Stomach smooth muscle (tissue), 2 donors: ENCODE results near the gene CRYBG1.

Experiments
- H3K27ac ChIP-seq: one replicate; pipeline ENCODE4 v1.7.0; 2013; ENCODE audit warnings: mild to moderate bottlenecking, low read length, inconsistent platforms
- H3K27me3 ChIP-seq, 2 donors: one replicate each; pipeline ENCODE4 v1.7.0; 2013; ENCODE audit warnings: low read length in 2 of 2; ENCODE audit not compliant: insufficient read depth in 2 of 2, control insufficient read depth in 1 of 2
- H3K36me3 ChIP-seq, 2 donors: one replicate each; pipeline ENCODE4 v1.7.0; 2013; ENCODE audit warnings: low read length in 2 of 2; ENCODE audit not compliant: control insufficient read depth in 2 of 2, insufficient read depth in 2 of 2
- H3K4me1 ChIP-seq: one replicate; pipeline ENCODE4 v1.7.0; 2013; ENCODE audit warnings: low read length; ENCODE audit not compliant: control insufficient read depth, insufficient read depth
- H3K4me3 ChIP-seq, 2 donors: one replicate each; pipeline ENCODE4 v1.7.0; 2013; ENCODE audit warnings: low read length in 2 of 2
- H3K9ac ChIP-seq, 2 donors: one replicate each; pipeline ENCODE4 v1.7.0; 2013; ENCODE audit warnings: low read length in 2 of 2, mild to moderate bottlenecking in 1 of 2
- H3K9me3 ChIP-seq, 2 donors: one replicate each; pipeline ENCODE4 v1.7.0; 2013; ENCODE audit warnings: low read length in 2 of 2; ENCODE audit not compliant: control insufficient read depth in 2 of 2
- donor health status: healthy.
- donor health status: Pancreatic carcinoma.

CRYBG1 gene

DNA sequence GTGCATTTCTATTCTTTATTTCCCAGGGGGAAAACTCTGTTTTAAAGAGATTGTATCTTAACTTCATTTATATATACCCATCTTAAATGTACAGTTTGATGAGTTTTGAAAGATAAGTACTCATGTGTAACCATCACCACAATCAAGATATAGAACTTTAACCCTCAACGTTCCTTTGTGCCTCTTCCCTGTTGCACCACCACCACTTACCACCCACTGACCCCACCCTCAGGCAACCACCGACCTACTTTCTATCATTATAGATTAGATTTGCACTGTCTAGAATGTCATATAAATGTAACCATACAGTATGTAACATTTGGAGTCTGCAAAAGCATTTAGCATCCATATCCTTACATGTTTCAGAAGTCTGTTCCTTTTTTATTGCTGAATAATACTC, 147.8 kb downstream of the CRYBG1 start:
- Histone ChIP-seq H3K9ac (no peak overlapping the region), H3K27ac (no peak overlapping the region), H3K4me3 (no peak overlapping the region), H3K27me3 (peaks cover 30 to 47% of the 10 kb centered on the region in 2 donors), H3K36me3 (no peaks in the 10 kb centered on the region), H3K4me1 (peaks cover 22% of the 10 kb centered on the region), H3K9me3 (peaks cover 0 to 3% of the 10 kb centered on the region in 2 donors)

DNA sequence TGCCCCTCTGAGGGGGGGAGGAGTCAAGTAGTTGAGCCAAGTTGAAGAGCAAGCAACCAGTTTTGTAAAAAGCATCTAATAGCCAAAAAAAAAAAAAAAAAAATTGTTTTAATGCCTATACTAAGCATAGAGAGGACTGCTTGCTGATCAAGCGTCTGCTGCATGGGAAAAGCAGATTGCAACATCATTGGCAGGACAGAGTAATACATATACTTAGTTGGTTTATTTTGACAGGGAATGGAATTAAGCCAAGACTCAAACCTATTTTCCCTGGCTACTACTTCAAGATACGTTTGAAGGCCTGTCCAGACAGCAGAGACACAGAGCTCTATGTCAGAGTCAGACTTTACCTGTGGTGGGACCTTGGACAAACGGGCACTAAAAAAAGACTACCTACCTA, 148.3 kb downstream of the CRYBG1 start:
- no peaks in the 10 kb centered on the region for H3K36me3 ChIP-seq
- H3K27ac ChIP-seq, result no peak overlapping the region
- peaks cover 22% of the 10 kb centered on the region for H3K4me1 ChIP-seq
- H3K4me3 ChIP-seq, result no peak overlapping the region
- H3K9ac ChIP-seq, result no peak overlapping the region
- peaks cover 30 to 47% of the 10 kb centered on the region in 2 donors for H3K27me3 ChIP-seq
- H3K9me3 ChIP-seq, result peaks cover 0 to 3% of the 10 kb centered on the region in 2 donors

- peak overlapping the region in 1 of 2 donors; percentile 68 for H3K4me3 ChIP-seq
- H3K9me3 ChIP-seq, result peaks cover 0 to 3% of the 10 kb centered on the region in 2 donors
- peaks cover 22% of the 10 kb centered on the region for H3K4me1 ChIP-seq
- no peak overlapping the region for H3K27ac ChIP-seq
- H3K36me3 ChIP-seq, result no peaks in the 10 kb centered on the region
- no peak overlapping the region for H3K9ac ChIP-seq
- H3K27me3 ChIP-seq, result peaks cover 30 to 53% of the 10 kb centered on the region in 2 donors
These were observed 149.0 kb downstream of the CRYBG1 start for GRCh38 chr6:106509420-106510089.

DNA sequence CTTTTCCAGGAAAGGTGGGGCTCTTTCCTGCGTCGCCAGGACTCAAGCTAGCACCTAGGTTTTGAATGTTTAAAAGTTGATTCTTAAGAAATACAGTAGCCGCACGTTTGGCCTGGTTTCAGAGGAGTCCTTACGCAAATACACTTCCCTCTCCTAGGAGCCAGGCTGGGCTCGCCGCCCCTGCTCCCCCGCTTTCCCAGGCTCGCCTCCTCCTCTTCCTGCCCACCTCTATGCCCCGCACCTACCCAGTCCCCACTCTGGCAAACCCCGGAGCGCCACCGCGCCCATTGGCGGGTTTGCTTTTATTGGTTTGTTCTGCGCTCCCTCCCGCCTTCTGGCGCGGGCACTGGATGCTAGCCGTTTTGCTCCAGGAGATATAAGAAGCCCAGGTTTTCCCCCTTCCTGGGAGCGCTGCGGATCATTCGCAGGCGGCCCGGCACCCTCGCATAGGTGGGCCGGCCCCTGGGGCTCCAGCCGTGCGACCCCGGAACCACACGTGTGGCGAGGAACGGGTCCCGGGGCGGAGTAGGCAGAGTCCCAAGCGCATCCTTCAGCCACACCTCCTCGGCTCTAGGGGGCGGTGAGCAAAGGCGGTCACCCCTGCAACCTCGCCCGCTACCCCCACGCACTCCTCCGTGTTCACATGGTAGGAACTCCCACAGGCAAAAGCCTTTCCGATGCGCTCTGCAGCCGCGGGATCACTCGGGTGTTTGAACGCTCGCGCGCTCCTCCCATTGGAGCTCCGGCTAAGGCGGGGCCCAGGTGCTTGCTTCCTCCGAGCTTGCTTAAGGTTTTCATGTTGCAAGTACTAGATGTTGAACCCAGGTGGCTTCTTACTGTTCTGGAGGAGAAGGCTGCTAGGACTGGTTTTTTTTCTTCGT, 149.8 kb downstream of the CRYBG1 start:
- Histone ChIP-seq H3K27me3 (peaks cover 30 to 53% of the 10 kb centered on the region in 2 donors), H3K4me1 (peaks cover 22% of the 10 kb centered on the region)

DNA sequence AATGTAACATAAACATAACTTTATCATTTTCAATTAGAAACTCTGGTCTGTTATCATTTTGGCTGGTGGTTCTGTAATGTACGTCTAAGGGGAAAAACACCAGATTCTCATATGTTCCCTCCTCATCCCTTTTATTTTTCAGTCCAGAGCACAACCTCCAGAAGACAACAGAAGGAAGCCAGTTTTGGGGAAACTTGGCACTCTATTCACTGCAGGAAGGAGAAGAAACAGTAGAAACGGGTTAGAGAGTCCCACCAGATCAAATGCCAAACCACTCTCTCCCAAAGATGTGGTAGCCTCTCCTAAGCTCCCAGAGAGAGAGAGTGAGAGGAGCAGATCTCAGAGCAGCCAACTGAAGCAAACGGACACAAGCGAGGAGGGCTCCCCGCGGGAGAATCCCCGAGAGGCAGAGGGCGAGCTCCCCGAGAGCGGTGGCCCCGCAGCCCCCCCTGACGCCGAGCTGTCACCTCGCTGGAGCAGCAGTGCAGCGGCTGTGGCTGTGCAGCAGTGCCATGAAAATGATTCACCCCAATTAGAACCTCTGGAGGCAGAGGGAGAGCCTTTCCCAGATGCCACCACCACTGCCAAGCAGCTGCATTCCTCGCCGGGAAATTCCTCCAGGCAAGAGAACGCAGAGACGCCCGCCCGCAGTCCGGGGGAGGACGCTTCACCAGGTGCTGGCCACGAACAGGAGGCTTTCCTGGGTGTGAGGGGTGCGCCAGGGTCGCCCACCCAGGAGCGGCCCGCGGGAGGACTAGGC, 151.0 kb downstream of the CRYBG1 start:
- no peak overlapping the region for H3K27ac ChIP-seq
- H3K27me3 ChIP-seq, result peaks cover 30 to 53% of the 10 kb centered on the region in 2 donors
- peaks cover 0 to 3% of the 10 kb centered on the region in 2 donors for H3K9me3 ChIP-seq
- H3K4me3 ChIP-seq, result peak overlapping the region; percentile 80 to 81
- peak overlapping the region in 1 of 2 donors; percentile 21 for H3K9ac ChIP-seq
- H3K36me3 ChIP-seq, result no peaks in the 10 kb centered on the region
- peaks cover 22% of the 10 kb centered on the region for H3K4me1 ChIP-seq

More for the DNA sequence above, 149.8 kb downstream of the CRYBG1 start:
- H3K27ac ChIP-seq, result no peak overlapping the region
- no peaks in the 10 kb centered on the region for H3K36me3 ChIP-seq
- H3K9me3 ChIP-seq, result peaks cover 0 to 3% of the 10 kb centered on the region in 2 donors
- peak overlapping the region; percentile 51 to 68 for H3K4me3 ChIP-seq
- no peak overlapping the region for H3K9ac ChIP-seq

DNA sequence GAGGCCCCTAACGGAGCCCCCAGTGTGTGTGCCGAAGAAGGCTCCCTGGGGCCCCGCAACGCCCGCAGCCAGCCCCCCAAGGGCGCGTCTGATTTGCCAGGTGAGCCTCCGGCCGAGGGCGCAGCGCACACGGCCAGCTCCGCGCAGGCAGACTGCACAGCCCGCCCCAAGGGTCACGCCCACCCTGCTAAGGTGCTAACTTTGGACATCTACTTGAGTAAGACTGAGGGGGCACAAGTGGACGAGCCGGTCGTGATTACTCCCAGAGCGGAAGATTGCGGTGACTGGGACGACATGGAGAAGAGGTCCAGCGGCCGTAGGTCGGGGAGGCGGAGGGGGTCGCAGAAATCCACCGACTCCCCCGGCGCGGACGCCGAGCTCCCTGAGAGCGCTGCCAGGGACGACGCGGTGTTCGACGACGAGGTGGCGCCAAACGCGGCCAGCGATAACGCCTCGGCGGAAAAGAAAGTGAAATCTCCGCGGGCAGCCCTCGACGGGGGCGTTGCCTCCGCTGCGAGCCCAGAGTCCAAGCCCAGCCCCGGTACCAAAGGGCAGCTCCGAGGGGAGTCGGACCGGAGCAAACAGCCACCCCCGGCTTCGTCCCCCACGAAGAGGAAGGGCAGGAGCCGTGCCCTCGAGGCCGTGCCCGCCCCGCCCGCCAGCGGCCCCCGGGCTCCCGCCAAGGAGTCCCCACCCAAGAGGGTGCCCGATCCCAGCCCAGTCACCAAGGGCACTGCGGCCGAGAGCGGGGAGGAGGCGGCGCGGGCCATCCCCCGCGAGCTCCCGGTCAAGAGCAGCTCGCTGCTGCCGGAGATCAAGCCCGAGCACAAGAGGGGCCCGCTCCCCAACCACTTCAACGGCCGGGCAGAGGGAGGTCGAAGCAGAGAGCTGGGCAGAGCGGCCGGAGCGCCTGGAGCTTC, 151.8 kb downstream of the CRYBG1 start:
- H3K36me3 ChIP-seq, result no peaks in the 10 kb centered on the region
- H3K9me3 ChIP-seq, result peaks cover 0 to 3% of the 10 kb centered on the region in 2 donors
- H3K9ac ChIP-seq, result peak overlapping the region; percentile 13 to 52
- peaks cover 26 to 47% of the 10 kb centered on the region in 2 donors for H3K27me3 ChIP-seq
- H3K4me3 ChIP-seq, result peak overlapping the region; percentile 80 to 81
- peaks cover 22% of the 10 kb centered on the region for H3K4me1 ChIP-seq
- peak overlapping the region; percentile 37 for H3K27ac ChIP-seq

- Histone ChIP-seq H3K27ac (no peak overlapping the region), H3K4me1 (peaks cover 22% of the 10 kb centered on the region), H3K9ac (peak overlapping the region; percentile 6 to 52), H3K36me3 (no peaks in the 10 kb centered on the region), H3K9me3 (peaks cover 0 to 3% of the 10 kb centered on the region in 2 donors), H3K4me3 (peak overlapping the region; percentile 80 to 81), H3K27me3 (peaks cover 21 to 44% of the 10 kb centered on the region in 2 donors)
These were observed 152.6 kb downstream of the CRYBG1 start for GRCh38 chr6:106512968-106513574.

DNA sequence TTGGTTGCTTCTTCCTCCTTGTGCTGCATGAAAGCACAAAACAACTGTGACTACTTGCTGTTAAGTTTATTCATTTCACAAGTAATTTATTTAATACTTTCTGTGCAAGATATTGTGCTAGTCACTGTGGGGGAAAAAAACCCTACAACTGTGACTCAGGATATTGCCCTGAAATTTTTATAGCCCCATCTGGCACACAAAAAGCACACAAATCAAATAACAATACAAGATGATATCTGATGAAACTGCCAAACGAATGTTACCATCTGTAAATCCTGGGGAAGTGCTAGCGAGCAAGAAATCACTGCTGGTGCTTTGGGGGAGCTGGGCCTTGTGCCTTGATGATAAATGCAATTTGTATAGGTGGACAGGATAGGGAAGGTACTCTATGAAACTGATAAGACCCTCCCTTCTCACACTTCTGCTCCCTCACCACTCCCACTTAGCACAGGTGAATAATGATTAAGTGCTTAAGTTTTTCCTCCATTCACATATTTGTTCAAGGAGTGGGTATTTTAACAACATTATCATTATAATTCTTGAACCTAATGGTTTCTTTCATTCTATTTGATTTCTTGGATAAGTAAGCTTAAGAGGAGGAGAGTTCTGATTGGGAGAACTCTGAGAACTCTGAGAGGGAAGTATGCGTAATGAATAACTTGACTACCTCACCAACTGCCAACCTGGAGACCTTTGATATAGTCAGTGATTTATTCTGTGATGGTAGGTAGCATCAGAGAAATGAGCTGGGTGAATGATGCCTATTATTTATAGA, 153.5 kb downstream of the CRYBG1 start:
- Histone ChIP-seq H3K4me1 (peaks cover 22% of the 10 kb centered on the region), H3K27me3 (peaks cover 16 to 42% of the 10 kb centered on the region in 2 donors), H3K4me3 (no peak overlapping the region), H3K36me3 (no peaks in the 10 kb centered on the region), H3K9ac (no peak overlapping the region), H3K27ac (no peak overlapping the region), H3K9me3 (no peaks in the 10 kb centered on the region)

DNA sequence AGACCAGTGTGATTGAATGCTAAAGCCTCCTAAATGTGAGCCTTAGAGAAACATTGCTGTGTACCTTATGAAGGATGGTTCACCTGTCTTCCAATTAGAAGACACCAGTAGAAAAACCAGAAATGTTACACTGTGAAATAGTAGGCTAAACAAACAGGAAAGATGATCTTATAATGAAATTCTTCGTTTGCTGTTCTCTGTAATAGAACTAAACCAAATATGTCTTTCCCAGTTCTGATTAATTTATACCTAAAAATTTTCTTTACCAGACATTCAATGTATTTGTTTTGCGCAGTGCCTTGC, 154.0 kb downstream of the CRYBG1 start:
- H3K36me3 ChIP-seq, result no peaks in the 10 kb centered on the region
- H3K9me3 ChIP-seq, result no peaks in the 10 kb centered on the region
- no peak overlapping the region for H3K4me3 ChIP-seq
- peaks cover 15 to 39% of the 10 kb centered on the region in 2 donors for H3K27me3 ChIP-seq
- H3K27ac ChIP-seq, result no peak overlapping the region
- no peak overlapping the region for H3K9ac ChIP-seq
- H3K4me1 ChIP-seq, result peaks cover 22% of the 10 kb centered on the region
